Neural cell (in vitro differentiated cells): ENCODE measurements around the gene LAPTM5.

Experiments used
- CTCF ChIP-seq: fragments of 450-650 bp; IDR thresholded peaks from 2 replicates; pipeline ENCODE4 v1.5.1; 2014; ENCODE audit warnings: antibody characterized with exemption, mild to moderate bottlenecking, moderate library complexity; ENCODE audit not compliant: poor library complexity, severe bottlenecking
- EP300 ChIP-seq: fragments of 450-650 bp; conservative IDR thresholded peaks from 2 replicates; pipeline ENCODE4 v1.6.1; 2014; ENCODE audit warnings: antibody characterized with exemption, mild to moderate bottlenecking, moderate library complexity; ENCODE audit not compliant: poor library complexity, severe bottlenecking
- EZH2 ChIP-seq: fragments of 200-600, 300-800 bp; shearing (Covaris generic), sonication (generic); IDR thresholded peaks from 2 replicates; pipeline ENCODE4 v1.6.1; 2014; ENCODE audit warnings: antibody characterized with exemption, low read length, borderline replicate concordance, mild to moderate bottlenecking; ENCODE audit not compliant: insufficient read depth, poor library complexity, severe bottlenecking
- RAD21 ChIP-seq: fragments of 450-650 bp; conservative IDR thresholded peaks from 2 replicates; pipeline ENCODE4 v1.6.1; 2014; ENCODE audit warnings: antibody characterized with exemption, mild to moderate bottlenecking, moderate library complexity
- REST ChIP-seq: IDR thresholded peaks from 2 replicates; pipeline ENCODE4 v1.6.1; 2012; ENCODE audit warnings: borderline replicate concordance
- SMC3 ChIP-seq: fragments of 450-650 bp; conservative IDR thresholded peaks from 2 replicates; pipeline ENCODE4 v1.6.1; 2014; ENCODE audit warnings: antibody characterized with exemption, mild to moderate bottlenecking, moderate library complexity; ENCODE audit not compliant: poor library complexity

GRCh38 chr1:30697571-30698376, 59.8 kb downstream of the LAPTM5 start:
- TF ChIP-seq EZH2 (no peak), RAD21 (no peak), REST (no peak), CTCF (no peak), SMC3 (no peak), EP300 (no peak)
